Measurements from ENCODE around the gene RHOA. TPM values are rescaled to one million over a fixed set of nuclear protein-coding genes. Genes with fewer than 3 reads are reported as not detected.

The RHOA gene
- total and polyA plus RNA-seq, 2 of the 13 experiments (the other 11 are each of a cell fraction or from before 2014, with no cell fraction given), result 131 to 177 TPM

GRCh38 chr3:49411968-49412631 is at the start of gene RHOA, which contains the start of gene TCTA (continued):
- TF ChIP-seq SUZ12 (IDR thresholded peaks at IDR 0.05; ENCODE audit: low read depth, low read length), result peak; percentile 45
- no peak for TF ChIP-seq DDIT3 (CRISPR knock-in tag; IDR thresholded peaks at IDR 0.05)
- no peak for TF ChIP-seq PPARG (CRISPR knock-in tag; conservative IDR thresholded peaks at IDR 0.05)
- TF ChIP-seq IRF9 (CRISPR knock-in tag; IDR thresholded peaks at IDR 0.05; ENCODE audit: borderline replicate concordance), result no peak
- peak; percentile 89 for TF ChIP-seq TAF1 (CRISPR knock-in tag; IDR thresholded peaks at IDR 0.05)
- 0 out of 2 replicates have a peak, but pooled peaks have one; percentile 79 for TF ChIP-seq KLF15 (CRISPR knock-in tag; IDR thresholded peaks at IDR 0.05; ENCODE audit: borderline replicate concordance)
- 0 out of 2 replicates have a peak, but pooled peaks have one; percentile 59 for TF ChIP-seq ZFP90 (CRISPR knock-in tag; IDR thresholded peaks at IDR 0.05; ENCODE audit: borderline replicate concordance)
- peak; percentile 83 for TF ChIP-seq ZNF350 (CRISPR knock-in tag; IDR thresholded peaks at IDR 0.05; ENCODE audit: borderline replicate concordance, low read depth)
- TF ChIP-seq HNRNPL (IDR thresholded peaks at IDR 0.05; ENCODE audit: low read depth, low read length), result 0 out of 2 replicates have a peak, but pooled peaks have one; percentile 47
- TF ChIP-seq MYNN (CRISPR knock-in tag; IDR thresholded peaks at IDR 0.05; ENCODE audit: low read depth), result 0 out of 2 replicates have a peak, but pooled peaks have one; percentile 90
- TF ChIP-seq ZNF576 (CRISPR knock-in tag; IDR thresholded peaks at IDR 0.05), result 0 out of 2 replicates have a peak, but pooled peaks have one; percentile 71
- peak; percentile 19; the same call in 1 of the 2 replicates for TF ChIP-seq SP5 (CRISPR knock-in tag; IDR thresholded peaks at IDR 0.05; ENCODE audit: borderline replicate concordance, low read depth)
- peak; percentile 63 for TF ChIP-seq PAXIP1 (CRISPR knock-in tag; conservative IDR thresholded peaks at IDR 0.05)
- no peak for TF ChIP-seq NR2F1 (CRISPR knock-in tag; IDR thresholded peaks at IDR 0.05)
- TF ChIP-seq PCBP1 (IDR thresholded peaks at IDR 0.05; ENCODE audit: borderline replicate concordance, low read depth, low read length), result no peak
- no peak; the same call in 1 of the 2 replicates for TF ChIP-seq ZNF503 (CRISPR knock-in tag; IDR thresholded peaks at IDR 0.05)
- TF ChIP-seq ZNF343 (CRISPR knock-in tag; IDR thresholded peaks at IDR 0.05), result no peak
- peak; percentile 88 for TF ChIP-seq SRY (CRISPR knock-in tag; IDR thresholded peaks at IDR 0.05)
- no peak for TF ChIP-seq ZNF570 (CRISPR knock-in tag; IDR thresholded peaks at IDR 0.05; ENCODE audit: borderline replicate concordance)
- peak; percentile 83; the same call in 1 of the 2 replicates for TF ChIP-seq CBX5 (CRISPR knock-in tag; IDR thresholded peaks at IDR 0.05; ENCODE audit: borderline replicate concordance)
- peak; percentile 92 for TF ChIP-seq ZMYM4 (CRISPR knock-in tag; IDR thresholded peaks at IDR 0.05)
- no peak; the same call in 1 of the 2 replicates for TF ChIP-seq ZNF629 (CRISPR knock-in tag; conservative IDR thresholded peaks at IDR 0.05)
- no peak for TF ChIP-seq BCL6 (CRISPR knock-in tag; IDR thresholded peaks at IDR 0.05)
